GM12801 (cell line): ENCODE measurements around the gene TCF4.

Experiments
- CTCF ChIP-seq: IDR thresholded peaks from one replicate; pipeline ENCODE4 v1.5.1; 2011; ENCODE audit warnings: control low read depth; ENCODE audit not compliant: insufficient read length; ENCODE audit errors: extremely low read depth

The TCF4 gene

GRCh38 chr18:55226044-55226443 is 361.9 kb downstream of the TCF4 start:
- no peak for TF ChIP-seq CTCF

GRCh38 chr18:55224086-55224625 is 363.8 kb downstream of the TCF4 start:
- no peak for TF ChIP-seq CTCF

GRCh38 chr18:55221622-55222021 is 366.4 kb downstream of the TCF4 start:
- no peak for TF ChIP-seq CTCF

GRCh38 chr18:55220523-55220922 is 367.5 kb downstream of the TCF4 start:
- TF ChIP-seq CTCF: no peak

- no peak for TF ChIP-seq CTCF
These were observed 368.2 kb downstream of the TCF4 start for GRCh38 chr18:55219823-55220222.

- no peak for TF ChIP-seq CTCF
These were observed 368.9 kb downstream of the TCF4 start for GRCh38 chr18:55219059-55219458.

- TF ChIP-seq CTCF: no peak
These were observed 373.0 kb downstream of the TCF4 start for GRCh38 chr18:55214969-55215368.

- no peak for TF ChIP-seq CTCF
These were observed 373.5 kb downstream of the TCF4 start for GRCh38 chr18:55214534-55214933.
